ENCODE measurements around the gene TMEM263.

The TMEM263 gene

DNA sequence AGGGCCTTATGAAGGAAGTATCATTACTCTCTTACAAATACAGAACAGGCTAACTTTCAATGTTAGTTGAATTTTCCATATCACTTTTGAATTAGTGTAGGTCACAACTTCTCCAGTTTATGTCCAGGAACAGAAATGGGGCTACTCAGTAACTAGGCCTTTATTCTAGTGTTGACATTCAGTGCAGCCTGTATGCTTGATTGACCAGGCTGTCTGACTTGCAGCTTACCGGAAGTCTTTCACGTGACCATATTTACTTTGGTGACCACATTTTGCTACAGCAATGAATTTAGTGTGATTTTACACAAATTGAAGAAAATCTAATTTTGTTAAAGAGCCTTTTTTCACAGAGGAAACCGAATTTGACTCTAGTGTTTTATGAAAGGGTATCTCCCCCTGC lies 18.8 kb downstream of the TMEM263 start:
- no peak for DNase-seq (ENCODE audit: low read depth)
- TF ChIP-seq, protein P1, sequence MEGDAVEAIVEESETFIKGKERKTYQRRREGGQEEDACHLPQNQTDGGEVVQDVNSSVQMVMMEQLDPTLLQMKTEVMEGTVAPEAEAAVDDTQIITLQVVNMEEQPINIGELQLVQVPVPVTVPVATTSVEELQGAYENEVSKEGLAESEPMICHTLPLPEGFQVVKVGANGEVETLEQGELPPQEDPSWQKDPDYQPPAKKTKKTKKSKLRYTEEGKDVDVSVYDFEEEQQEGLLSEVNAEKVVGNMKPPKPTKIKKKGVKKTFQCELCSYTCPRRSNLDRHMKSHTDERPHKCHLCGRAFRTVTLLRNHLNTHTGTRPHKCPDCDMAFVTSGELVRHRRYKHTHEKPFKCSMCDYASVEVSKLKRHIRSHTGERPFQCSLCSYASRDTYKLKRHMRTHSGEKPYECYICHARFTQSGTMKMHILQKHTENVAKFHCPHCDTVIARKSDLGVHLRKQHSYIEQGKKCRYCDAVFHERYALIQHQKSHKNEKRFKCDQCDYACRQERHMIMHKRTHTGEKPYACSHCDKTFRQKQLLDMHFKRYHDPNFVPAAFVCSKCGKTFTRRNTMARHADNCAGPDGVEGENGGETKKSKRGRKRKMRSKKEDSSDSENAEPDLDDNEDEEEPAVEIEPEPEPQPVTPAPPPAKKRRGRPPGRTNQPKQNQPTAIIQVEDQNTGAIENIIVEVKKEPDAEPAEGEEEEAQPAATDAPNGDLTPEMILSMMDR (conservative IDR thresholded peaks at IDR 0.05; ENCODE audit: control insufficient read depth, insufficient read depth, low read depth, low read length), result no peak
- H3K4me3 ChIP-seq (ENCODE audit: control insufficient read depth, low read depth, low read length), result no peak overlapping the region

DNA sequence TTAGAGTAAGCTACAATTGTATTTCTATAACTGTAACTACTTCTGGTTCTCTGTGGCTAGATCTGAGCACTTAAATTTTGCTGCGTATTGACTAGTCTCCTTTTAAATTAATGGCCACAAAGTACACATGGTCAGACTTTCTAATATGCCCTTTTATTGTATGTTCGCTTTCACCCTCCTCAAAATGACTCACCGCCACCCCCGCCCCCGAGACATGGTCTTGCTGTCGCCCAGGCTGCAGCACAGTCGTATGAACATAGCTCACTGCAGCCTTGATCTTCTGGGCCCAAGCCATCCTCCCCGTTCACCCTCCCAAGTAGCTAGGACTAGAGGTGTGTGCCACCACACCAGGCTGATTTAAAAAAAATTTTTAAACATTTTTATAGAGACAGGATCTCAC lies 19.4 kb downstream of the TMEM263 start:
- TF ChIP-seq, protein P1 (conservative IDR thresholded peaks at IDR 0.05; ENCODE audit: control insufficient read depth, insufficient read depth, low read depth, low read length), result no peak
- DNase-seq (ENCODE audit: low read depth), result no peak
- no peak overlapping the region for H3K4me3 ChIP-seq (ENCODE audit: control insufficient read depth, low read depth, low read length)

DNA sequence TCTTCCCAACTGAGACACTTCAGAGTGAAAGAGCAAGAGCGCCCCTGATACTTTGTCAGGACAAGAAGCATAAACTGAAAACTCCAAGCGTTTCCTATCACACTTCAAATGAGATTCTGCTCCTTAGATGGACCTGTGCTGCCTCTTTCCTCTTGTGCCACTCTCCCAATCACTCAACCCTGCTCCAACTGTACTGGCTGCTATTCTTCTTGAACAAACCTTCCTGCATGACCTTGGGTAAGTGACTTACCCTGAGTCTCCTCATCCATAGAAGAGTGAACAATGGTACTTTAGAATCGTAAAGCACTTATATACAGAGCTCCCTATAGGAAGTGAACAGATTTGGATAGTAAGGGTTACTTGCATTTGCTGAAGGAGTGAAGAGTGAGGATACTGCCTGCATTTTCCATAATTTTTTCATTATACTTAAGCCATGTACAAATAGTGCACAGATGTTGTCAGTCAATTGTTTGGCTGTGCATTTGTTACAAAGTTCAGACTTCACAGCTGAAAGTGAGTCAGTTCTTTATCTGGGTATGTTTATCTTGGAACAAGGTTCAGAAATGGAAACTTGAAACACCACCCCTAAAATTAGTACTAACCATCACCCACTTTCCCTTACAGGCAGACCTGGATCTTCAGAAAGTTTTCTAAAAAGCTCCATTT lies 20.4 kb downstream of the TMEM263 start:
- peak; percentile 74 for DNase-seq (ENCODE audit: low read depth)
- TF ChIP-seq, protein P1 (conservative IDR thresholded peaks at IDR 0.05; ENCODE audit: control insufficient read depth, insufficient read depth, low read depth, low read length), result no peak
- H3K4me3 ChIP-seq (ENCODE audit: control insufficient read depth, low read depth, low read length), result no peak overlapping the region

DNA sequence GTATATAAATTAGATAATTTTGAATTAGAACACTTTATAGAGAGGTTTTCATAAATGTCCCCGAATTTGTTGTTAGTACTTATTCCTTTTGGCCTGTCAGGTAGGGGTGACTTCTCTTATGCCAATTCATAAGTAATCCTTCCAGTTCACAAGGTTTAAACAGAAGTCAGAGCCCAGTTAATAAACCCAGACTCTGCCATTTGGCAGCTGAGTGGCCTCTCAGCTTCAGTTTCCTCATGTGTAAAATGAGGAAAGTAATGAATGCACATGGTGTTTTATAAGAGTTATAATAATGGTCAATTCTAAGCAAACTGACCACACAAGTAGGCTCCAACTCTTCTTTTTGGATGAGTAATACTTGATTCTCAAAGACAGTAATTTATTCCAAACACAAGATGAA lies 21.0 kb downstream of the TMEM263 start:
- H3K4me3 ChIP-seq (ENCODE audit: control insufficient read depth, low read depth, low read length), result no peak overlapping the region
- TF ChIP-seq, protein P1 (conservative IDR thresholded peaks at IDR 0.05; ENCODE audit: control insufficient read depth, insufficient read depth, low read depth, low read length), result no peak

DNA sequence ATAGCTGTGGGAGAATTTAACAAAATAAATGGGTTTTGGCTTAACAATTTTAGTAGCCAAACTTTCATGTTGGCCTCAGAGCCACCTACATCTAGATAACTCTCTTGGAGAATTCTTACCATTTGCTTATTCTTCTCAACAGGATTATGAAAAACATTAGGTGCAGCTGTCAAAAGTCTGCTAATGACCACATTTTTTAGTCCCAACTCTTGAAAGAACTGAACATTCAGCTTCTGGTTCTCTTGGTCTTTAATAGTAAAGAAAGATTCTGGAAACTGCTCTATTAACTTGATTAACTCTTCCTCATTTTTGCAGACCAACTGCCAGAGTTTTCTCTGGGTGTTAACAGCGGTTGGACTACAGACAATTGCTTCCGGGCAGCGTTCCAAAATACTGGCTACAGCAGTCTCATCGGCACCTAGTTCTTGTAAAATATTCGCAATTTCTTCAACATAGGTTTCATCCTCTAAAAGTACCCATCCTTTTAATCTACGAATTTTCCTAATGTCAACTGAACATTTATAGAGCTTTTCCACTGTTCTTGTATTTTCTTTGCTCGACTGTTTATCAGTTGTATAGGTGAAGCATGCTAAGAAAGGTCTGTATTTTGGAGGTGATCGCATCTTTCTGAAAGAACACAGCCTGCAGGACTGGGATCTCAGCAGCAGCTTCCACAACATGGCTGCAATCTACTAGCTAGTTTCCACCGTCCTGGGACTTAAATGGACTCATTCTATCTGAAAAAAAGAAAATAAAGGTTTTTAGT lies 22.5 kb downstream of the TMEM263 start:
- DNase-seq (ENCODE audit: low read depth), result peak; percentile 47
- no peak overlapping the region for H3K4me3 ChIP-seq (ENCODE audit: control insufficient read depth, low read depth, low read length)
- TF ChIP-seq, protein P1 (conservative IDR thresholded peaks at IDR 0.05; ENCODE audit: control insufficient read depth, insufficient read depth, low read depth, low read length), result no peak

More for the DNA sequence above, 21.0 kb downstream of the TMEM263 start:
- DNase-seq (ENCODE audit: low read depth), result no peak

DNA sequence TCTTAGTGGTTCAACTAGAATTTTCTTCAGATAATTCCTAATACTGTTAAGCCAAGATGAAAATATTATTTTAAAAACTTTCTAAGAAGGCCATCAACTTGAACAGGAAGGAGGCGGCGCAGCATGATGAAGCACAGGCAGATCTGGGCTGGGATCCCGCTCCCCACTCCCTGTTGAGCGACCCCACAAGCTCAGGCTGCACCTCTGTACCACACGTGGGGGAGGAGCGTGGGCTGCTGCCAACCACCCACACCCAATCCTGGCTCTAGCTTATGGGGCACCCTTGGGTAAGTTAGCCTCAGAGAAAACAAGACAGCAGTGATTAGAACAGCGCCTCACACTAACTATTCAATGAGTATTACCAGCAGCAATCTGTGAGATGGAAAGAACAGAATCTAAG lies 25.2 kb downstream of the TMEM263 start:
- TF ChIP-seq, protein P1 (conservative IDR thresholded peaks at IDR 0.05; ENCODE audit: control insufficient read depth, insufficient read depth, low read depth, low read length), result no peak
- DNase-seq (ENCODE audit: low read depth), result no peak
- no peak overlapping the region for H3K4me3 ChIP-seq (ENCODE audit: control insufficient read depth, low read depth, low read length)
